ENCODE results near the gene MUSK. TPM values are rescaled to one million over a fixed set of nuclear protein-coding genes. Genes with fewer than 3 reads are reported as not detected.

The MUSK gene
- total RNA-seq, result not detected in 2 replicates

- no peaks in the 10 kb centered on the region for H3K36me3 Mint-ChIP-seq (ENCODE audit: low read depth)
- no peak for DNase-seq
- H3K27me3 Mint-ChIP-seq, result no peaks in the 10 kb centered on the region
- H3K9me3 Mint-ChIP-seq, result no peaks in the 10 kb centered on the region
- intact Hi-C loops (cut with micrococcal nuclease), result no loop called here
- H3K4me1 Mint-ChIP-seq, result no peaks in the 10 kb centered on the region
- H3K4me3 Mint-ChIP-seq, result no peak within 1 kb of the TSS
- H3K27ac Mint-ChIP-seq, result no peak within 1 kb of the TSS
These were observed at the start of gene MUSK for GRCh38 chr9:110668570-110669167. MUSK (plus strand) TSS chr9:110668791; CDS start chr9:110668905, 114 bp downstream.

GRCh38 chr9:110619831-110620230 is 48.8 kb upstream of the MUSK start:
- no peak for DNase-seq
- Mint-ChIP-seq H3K4me3 (no peak overlapping the region), H3K36me3 (ENCODE audit: low read depth) (no peaks in the 10 kb centered on the region), H3K27ac (no peak overlapping the region), H3K4me1 (no peaks in the 10 kb centered on the region), H3K27me3 (peaks cover under 1% of the 10 kb centered on the region), H3K9me3 (no peaks in the 10 kb centered on the region)
- intact Hi-C loops (cut with micrococcal nuclease), result loop anchor here (10.0 kb wide), 1 partner anchor 195 kb away; no protein-coding TSS in a partner anchor

GRCh38 chr9:110620726-110621125 is 47.9 kb upstream of the MUSK start:
- no peak for DNase-seq
- no peak overlapping the region for H3K27ac Mint-ChIP-seq
- no peak overlapping the region for H3K4me3 Mint-ChIP-seq
- H3K4me1 Mint-ChIP-seq, result no peaks in the 10 kb centered on the region
- no peaks in the 10 kb centered on the region for H3K27me3 Mint-ChIP-seq
- intact Hi-C loops (cut with micrococcal nuclease), result loop anchor here (10.0 kb wide), 1 partner anchor 196 kb away; no protein-coding TSS in a partner anchor
- H3K36me3 Mint-ChIP-seq (ENCODE audit: low read depth), result no peaks in the 10 kb centered on the region
- no peaks in the 10 kb centered on the region for H3K9me3 Mint-ChIP-seq

GRCh38 chr9:110622368-110622767 is 46.2 kb upstream of the MUSK start:
- Mint-ChIP-seq H3K27ac (no peak overlapping the region), H3K4me3 (no peak overlapping the region), H3K36me3 (ENCODE audit: low read depth) (no peaks in the 10 kb centered on the region), H3K9me3 (no peaks in the 10 kb centered on the region), H3K4me1 (peaks cover 6% of the 10 kb centered on the region), H3K27me3 (no peaks in the 10 kb centered on the region)
- no peak for DNase-seq
- intact Hi-C loops (cut with micrococcal nuclease), result loop anchor here (2.0 to 10.0 kb wide), 3 partner anchors 170 to 440 kb away; no protein-coding TSS in a partner anchor

- intact Hi-C loops (cut with micrococcal nuclease), result loop anchor here (2.0 to 10.0 kb wide), 3 partner anchors 171 to 441 kb away; no protein-coding TSS in a partner anchor
- Mint-ChIP-seq H3K4me3 (no peak overlapping the region), H3K4me1 (peaks cover 6% of the 10 kb centered on the region), H3K9me3 (no peaks in the 10 kb centered on the region), H3K27me3 (no peaks in the 10 kb centered on the region), H3K27ac (no peak overlapping the region), H3K36me3 (ENCODE audit: low read depth) (no peaks in the 10 kb centered on the region)
- DNase-seq, result peak; percentile 74
These were observed 45.0 kb upstream of the MUSK start for GRCh38 chr9:110623462-110624025.

- intact Hi-C loops (cut with micrococcal nuclease), result loop anchor here (10.0 kb wide), 1 partner anchor 201 kb away; no protein-coding TSS in a partner anchor
- H3K27me3 Mint-ChIP-seq, result peaks cover 2% of the 10 kb centered on the region
- no peak for DNase-seq
These were observed 42.3 kb upstream of the MUSK start for GRCh38 chr9:110626101-110626829.

GRCh38 chr9:110635589-110635988 is 33.0 kb upstream of the MUSK start:
- H3K4me3 Mint-ChIP-seq, result no peak overlapping the region
- intact Hi-C loops (cut with micrococcal nuclease), result no loop called here
- no peaks in the 10 kb centered on the region for H3K4me1 Mint-ChIP-seq
- DNase-seq, result no peak
- H3K27ac Mint-ChIP-seq, result no peak overlapping the region
- H3K9me3 Mint-ChIP-seq, result peaks cover 4% of the 10 kb centered on the region
- H3K27me3 Mint-ChIP-seq, result no peaks in the 10 kb centered on the region
- no peaks in the 10 kb centered on the region for H3K36me3 Mint-ChIP-seq (ENCODE audit: low read depth)

More at GRCh38 chr9:110626101-110626829, 42.3 kb upstream of the MUSK start:
- Mint-ChIP-seq H3K27ac (peak overlapping the region; percentile 47), H3K36me3 (ENCODE audit: low read depth) (no peaks in the 10 kb centered on the region), H3K4me3 (no peak overlapping the region), H3K4me1 (peaks cover 6% of the 10 kb centered on the region), H3K9me3 (no peaks in the 10 kb centered on the region)

GRCh38 chr9:110638381-110638954 is 30.1 kb upstream of the MUSK start:
- intact Hi-C loops (cut with micrococcal nuclease), result no loop called here
- no peak overlapping the region for H3K27ac Mint-ChIP-seq
- H3K36me3 Mint-ChIP-seq (ENCODE audit: low read depth), result no peaks in the 10 kb centered on the region
- H3K4me3 Mint-ChIP-seq, result no peak overlapping the region
- DNase-seq, result no peak
- H3K27me3 Mint-ChIP-seq, result no peaks in the 10 kb centered on the region
- no peaks in the 10 kb centered on the region for H3K4me1 Mint-ChIP-seq
- peaks cover 4% of the 10 kb centered on the region for H3K9me3 Mint-ChIP-seq

- H3K4me1 Mint-ChIP-seq, result no peaks in the 10 kb centered on the region
- H3K9me3 Mint-ChIP-seq, result peaks cover 3% of the 10 kb centered on the region
- no peak for DNase-seq
- H3K27ac Mint-ChIP-seq, result no peak overlapping the region
- no peaks in the 10 kb centered on the region for H3K27me3 Mint-ChIP-seq
- no peak overlapping the region for H3K4me3 Mint-ChIP-seq
- intact Hi-C loops (cut with micrococcal nuclease), result no loop called here
- H3K36me3 Mint-ChIP-seq (ENCODE audit: low read depth), result no peaks in the 10 kb centered on the region
These were observed 27.9 kb upstream of the MUSK start for GRCh38 chr9:110640736-110641135.

GRCh38 chr9:110641293-110641692 is 27.3 kb upstream of the MUSK start:
- H3K36me3 Mint-ChIP-seq (ENCODE audit: low read depth), result no peaks in the 10 kb centered on the region
- H3K27ac Mint-ChIP-seq, result no peak overlapping the region
- H3K4me1 Mint-ChIP-seq, result no peaks in the 10 kb centered on the region
- H3K4me3 Mint-ChIP-seq, result no peak overlapping the region
- no peak for DNase-seq
- intact Hi-C loops (cut with micrococcal nuclease), result no loop called here
- no peaks in the 10 kb centered on the region for H3K9me3 Mint-ChIP-seq
- no peaks in the 10 kb centered on the region for H3K27me3 Mint-ChIP-seq

- intact Hi-C loops (cut with micrococcal nuclease), result no loop called here
- Mint-ChIP-seq H3K4me1 (no peaks in the 10 kb centered on the region), H3K27me3 (no peaks in the 10 kb centered on the region), H3K4me3 (no peak overlapping the region), H3K27ac (no peak overlapping the region), H3K9me3 (no peaks in the 10 kb centered on the region), H3K36me3 (ENCODE audit: low read depth) (no peaks in the 10 kb centered on the region)
- DNase-seq, result no peak
These were observed 19.9 kb upstream of the MUSK start for GRCh38 chr9:110648696-110649095.

- intact Hi-C loops (cut with micrococcal nuclease), result no loop called here
- no peaks in the 10 kb centered on the region for H3K4me1 Mint-ChIP-seq
- DNase-seq, result no peak
- H3K27me3 Mint-ChIP-seq, result no peaks in the 10 kb centered on the region
- no peak overlapping the region for H3K27ac Mint-ChIP-seq
- no peak overlapping the region for H3K4me3 Mint-ChIP-seq
- H3K36me3 Mint-ChIP-seq (ENCODE audit: low read depth), result no peaks in the 10 kb centered on the region
- H3K9me3 Mint-ChIP-seq, result no peaks in the 10 kb centered on the region
These were observed 18.3 kb upstream of the MUSK start for GRCh38 chr9:110650261-110650660.

- Mint-ChIP-seq H3K27ac (no peak overlapping the region), H3K9me3 (no peaks in the 10 kb centered on the region), H3K4me3 (no peak overlapping the region), H3K27me3 (no peaks in the 10 kb centered on the region), H3K4me1 (no peaks in the 10 kb centered on the region), H3K36me3 (ENCODE audit: low read depth) (no peaks in the 10 kb centered on the region)
- intact Hi-C loops (cut with micrococcal nuclease), result no loop called here
- DNase-seq, result no peak
These were observed 17.6 kb upstream of the MUSK start for GRCh38 chr9:110650991-110651411.
